Choroid plexus epithelial cell (primary cell): ENCODE results near the gene ALG14.

Experiments used
- DNase-seq: peaks from one replicate; pipeline ENCODE4 v3.0.0-alpha.2; 2010; ENCODE audit warnings: low read depth
- H3K4me3 ChIP-seq: 2 replicates; pipeline ENCODE4 v1.5.1; 2011; ENCODE audit warnings: low read depth, mild to moderate bottlenecking, control low read depth, low read length, moderate library complexity
- TF ChIP-seq, protein P1 (sequence below): conservative IDR thresholded peaks from 2 replicates; pipeline ENCODE4 v1.5.1; 2011; ENCODE audit warnings: low read depth, mild to moderate bottlenecking, control low read depth, inconsistent platforms, low read length, moderate library complexity

Gene ALG14, protein sequence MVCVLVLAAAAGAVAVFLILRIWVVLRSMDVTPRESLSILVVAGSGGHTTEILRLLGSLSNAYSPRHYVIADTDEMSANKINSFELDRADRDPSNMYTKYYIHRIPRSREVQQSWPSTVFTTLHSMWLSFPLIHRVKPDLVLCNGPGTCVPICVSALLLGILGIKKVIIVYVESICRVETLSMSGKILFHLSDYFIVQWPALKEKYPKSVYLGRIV

DNA sequence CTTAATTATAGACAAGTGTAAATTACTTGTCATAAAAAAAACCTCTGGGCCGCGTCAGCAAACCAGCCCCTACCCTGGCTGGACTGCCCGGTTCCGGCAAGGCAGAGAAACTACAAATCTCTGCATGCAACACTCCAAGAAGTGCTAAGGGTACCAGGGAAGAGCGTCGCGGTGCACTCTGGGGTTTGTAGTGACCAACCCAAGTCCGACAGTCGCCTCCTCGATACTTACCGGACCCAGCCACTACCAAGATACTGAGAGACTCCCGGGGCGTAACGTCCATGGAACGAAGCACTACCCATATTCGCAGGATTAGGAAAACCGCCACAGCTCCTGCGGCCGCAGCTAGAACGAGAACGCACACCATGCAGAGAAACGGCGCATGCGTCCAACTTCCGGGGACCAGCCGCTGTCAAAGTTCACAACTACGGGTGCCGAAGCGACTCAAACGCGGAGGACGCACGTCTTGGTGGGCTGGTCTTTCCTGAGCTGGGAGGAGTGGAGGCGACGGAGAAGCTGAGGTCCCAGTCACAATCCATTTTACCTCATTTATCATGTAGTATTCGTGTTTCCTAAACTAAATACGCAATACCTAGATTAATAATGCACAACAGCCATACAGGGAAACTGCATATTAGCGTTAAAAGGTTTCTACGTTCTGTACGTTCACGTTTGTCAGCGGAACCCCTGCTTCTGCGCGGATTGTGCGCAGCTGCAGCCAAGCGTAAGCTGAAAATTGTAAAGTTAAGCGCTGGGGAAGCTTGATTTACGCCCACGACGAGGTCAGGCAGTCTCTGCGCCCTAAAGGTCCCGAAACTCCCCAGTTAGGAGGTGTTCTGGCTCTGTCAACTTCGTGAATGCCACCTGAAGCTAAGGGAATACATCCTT, at the start of gene ALG14:
TSS of gene ALG14 (minus strand) at position 420 of the 888 bp plus-strand sequence. CDS start at position 367, 53 bp downstream.
- H3K4me3 ChIP-seq = peak within 1 kb of the TSS; percentile 96
- TF ChIP-seq, protein P1, sequence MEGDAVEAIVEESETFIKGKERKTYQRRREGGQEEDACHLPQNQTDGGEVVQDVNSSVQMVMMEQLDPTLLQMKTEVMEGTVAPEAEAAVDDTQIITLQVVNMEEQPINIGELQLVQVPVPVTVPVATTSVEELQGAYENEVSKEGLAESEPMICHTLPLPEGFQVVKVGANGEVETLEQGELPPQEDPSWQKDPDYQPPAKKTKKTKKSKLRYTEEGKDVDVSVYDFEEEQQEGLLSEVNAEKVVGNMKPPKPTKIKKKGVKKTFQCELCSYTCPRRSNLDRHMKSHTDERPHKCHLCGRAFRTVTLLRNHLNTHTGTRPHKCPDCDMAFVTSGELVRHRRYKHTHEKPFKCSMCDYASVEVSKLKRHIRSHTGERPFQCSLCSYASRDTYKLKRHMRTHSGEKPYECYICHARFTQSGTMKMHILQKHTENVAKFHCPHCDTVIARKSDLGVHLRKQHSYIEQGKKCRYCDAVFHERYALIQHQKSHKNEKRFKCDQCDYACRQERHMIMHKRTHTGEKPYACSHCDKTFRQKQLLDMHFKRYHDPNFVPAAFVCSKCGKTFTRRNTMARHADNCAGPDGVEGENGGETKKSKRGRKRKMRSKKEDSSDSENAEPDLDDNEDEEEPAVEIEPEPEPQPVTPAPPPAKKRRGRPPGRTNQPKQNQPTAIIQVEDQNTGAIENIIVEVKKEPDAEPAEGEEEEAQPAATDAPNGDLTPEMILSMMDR = no peak
- DNase-seq = peak; percentile 97

- TF ChIP-seq, protein P1 = no peak
- no peak overlapping the region for H3K4me3 ChIP-seq
- DNase-seq = no peak
These were observed 49.5 kb upstream of the ALG14 start for GRCh38 chr1:95122151-95122697.

DNA sequence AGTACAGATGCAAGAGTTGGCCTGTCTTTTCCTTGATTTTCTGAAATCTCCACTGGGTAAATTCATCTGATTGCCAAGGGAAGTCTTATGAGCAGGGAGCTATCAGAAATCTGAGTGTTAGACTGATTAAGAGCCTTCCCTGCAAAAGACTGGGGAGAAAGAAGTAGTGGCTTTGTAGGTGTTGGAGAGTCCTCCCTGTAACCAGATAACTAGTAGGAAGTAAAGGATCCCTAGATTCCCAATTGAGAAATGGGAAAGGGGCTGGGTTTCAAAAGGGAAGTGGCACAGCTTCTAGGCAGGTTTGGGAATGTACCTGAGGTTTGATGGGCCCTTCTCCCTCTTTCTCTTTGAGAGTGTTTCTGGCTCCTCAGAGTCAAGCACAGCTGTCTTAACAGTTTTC, 46.5 kb upstream of the ALG14 start:
- TF ChIP-seq, protein P1 = no peak
- H3K4me3 ChIP-seq = no peak overlapping the region

GRCh38 chr1:95118710-95119109, 46.0 kb upstream of the ALG14 start:
- TF ChIP-seq, protein P1 = no peak
- H3K4me3 ChIP-seq = no peak overlapping the region
- DNase-seq = no peak

More for the DNA sequence above, 46.5 kb upstream of the ALG14 start:
- DNase-seq = no peak

GRCh38 chr1:95118067-95118499, 45.3 kb upstream of the ALG14 start:
- peak overlapping the region; percentile 57 for H3K4me3 ChIP-seq
- TF ChIP-seq, protein P1 = no peak
- DNase-seq = no peak

- DNase-seq = peak; percentile 16
- peak within 1 kb of the TSS; percentile 57 for H3K4me3 ChIP-seq
- TF ChIP-seq, protein P1 = no peak
These were observed 44.7 kb upstream of the ALG14 start, which contains the start of gene TLCD4 for GRCh38 chr1:95117207-95118066. Gene TLCD4, plus strand, starts transcription at chr1:95117355. Its CDS starts 26,547 bp downstream, at chr1:95143902.
